ENCODE results near the gene AHRR. TPM values are rescaled to one million over a fixed set of nuclear protein-coding genes. Genes with fewer than 3 reads are reported as not detected.

Gene AHRR
- total and polyA plus RNA-seq, 2 of the 4 experiments (the other 2 are of a cell fraction) = 15.6 to 37.1 TPM

GRCh38 chr5:324736-325612 lies 3.5 kb downstream of the AHRR start:
- Histone ChIP-seq H3K56ac (ENCODE audit: extremely low read depth, insufficient read depth, low read length) (no peak overlapping the region), H4K8ac (ENCODE audit: low read depth in 2 of 2, low read length in 2 of 2) (no peak overlapping the region), H4K91ac (ENCODE audit: insufficient read depth, low read depth, low read length) (no peak overlapping the region), H3K27me3 (ENCODE audit: control insufficient read depth, insufficient read depth, low read length) (no peaks in the 10 kb centered on the region), H3K9ac (ENCODE audit: low read depth, low read length) (no peak overlapping the region), H4K5ac (ENCODE audit: low read depth, low read length) (no peak overlapping the region), H3K27ac (ENCODE audit: insufficient read depth, low read length) (no peak overlapping the region), H3K4me3 (ENCODE audit: insufficient read depth, low read depth, low read length) (no peak overlapping the region), H3K79me1 (ENCODE audit: low read depth in 1 of 2, low read length in 2 of 2) (peaks cover 15 to 64% of the 10 kb centered on the region in 2 experiments), H3K23ac (ENCODE audit: low read depth, low read length) (no peak overlapping the region), H2AFZ (replicated peaks; ENCODE audit: low read length, poor library complexity) (no peak overlapping the region), H3K36me3 (ENCODE audit: control insufficient read depth, insufficient read depth, low read length) (peaks cover 23% of the 10 kb centered on the region), H2BK15ac (ENCODE audit: low read depth, low read length) (no peak overlapping the region), H3K9me3 (ENCODE audit: control insufficient read depth, insufficient read depth, low read length) (no peaks in the 10 kb centered on the region), H3K4me2 (ENCODE audit: low read depth, low read length) (no peak overlapping the region), H2BK120ac (ENCODE audit: low read depth, low read length) (no peak overlapping the region), H2AK9ac (replicated peaks; ENCODE audit: low read depth, low read length, poor library complexity) (peak overlapping the region; percentile 85), H3K4me1 (ENCODE audit: control insufficient read depth, insufficient read depth, low read length) (peaks cover 17% of the 10 kb centered on the region), H2BK5ac (ENCODE audit: low read depth, low read length, poor library complexity, severe bottlenecking) (no peak overlapping the region), H3K14ac (replicated peaks; ENCODE audit: low read depth, low read length) (no peak overlapping the region), H4K20me1 (ENCODE audit: insufficient read depth, low read length) (peaks cover 48% of the 10 kb centered on the region), H2AK5ac (ENCODE audit: low read depth, low read length) (peak overlapping the region; percentile 38; the same call in 1 of the 2 replicates), H3K4ac (ENCODE audit: low read depth, low read length) (no peak overlapping the region), H2BK20ac (ENCODE audit: low read depth, low read length) (no peak overlapping the region), H3K18ac (ENCODE audit: low read depth, low read length) (no peak overlapping the region), H3K9me1 (ENCODE audit: insufficient read depth, low read length) (peaks cover 8% of the 10 kb centered on the region; the same call in 1 of the 2 replicates)
- BruUV-seq (replicated peaks) = no TSS peak
- intact Hi-C loops (cut with micrococcal nuclease) (no loop called here), in situ Hi-C loops (cut with MboI; ENCODE audit: low sequenced_read_pairs) (no loop called here), dilution Hi-C loops (cut with HindIII; ENCODE audit: low sequenced_read_pairs, unreplicated experiment) (no loop called here)
- ChIA-PET CTCF (interaction anchor here (0.9 kb wide), 1 partner anchor 122 kb away, joined by 3 read pairs; no protein-coding TSS in a partner anchor), POLR2A (ENCODE audit: unreplicated experiment) (no interaction called here)
- ATAC-seq (ENCODE audit: low read depth) (no peak), DNase-seq (no peak)
- 89% methylated on average over 8 of the region's 24 CpGs; no CpG with 5 or more reads in 1 of the 2 experiments for WGBS, 2 experiments (ENCODE audit: extremely low coverage in 2 of 2, insufficient read length in 1 of 2)
- TF ChIP-seq NFE2L2 (IDR thresholded peaks at IDR 0.05; ENCODE audit: low read depth, low read length) (no peak), FOS (IDR thresholded peaks at IDR 0.05; ENCODE audit: low read depth, low read length) (no peak), CTCF (conservative IDR thresholded peaks at IDR 0.05; ENCODE audit: low read depth, low read length) (no peak), SMC3 (IDR thresholded peaks at IDR 0.05; ENCODE audit: low read depth, low read length) (no peak), RAD21 (IDR thresholded peaks at IDR 0.05; ENCODE audit: low read length) (no peak), CEBPB (IDR thresholded peaks at IDR 0.05; ENCODE audit: low read depth, low read length) (no peak), MAZ (IDR thresholded peaks at IDR 0.05; ENCODE audit: borderline replicate concordance, low read depth, low read length) (no peak), RCOR1 (IDR thresholded peaks at IDR 0.05; ENCODE audit: insufficient replicate concordance, low read length) (no peak), RFX5 (IDR thresholded peaks at IDR 0.05; ENCODE audit: low read depth, low read length) (no peak), MAFK (IDR thresholded peaks at IDR 0.05; ENCODE audit: low read depth, low read length) (no peak), USF2 (IDR thresholded peaks at IDR 0.05; ENCODE audit: low read depth, low read length) (no peak), POLR2A (IDR thresholded peaks at IDR 0.05; ENCODE audit: low read depth, low read length) (no peak), CHD1 (IDR thresholded peaks at IDR 0.05; ENCODE audit: low read depth, low read length) (no peak), BHLHE40 (IDR thresholded peaks at IDR 0.05; ENCODE audit: low read depth, low read length) (no peak), ELK1 (IDR thresholded peaks at IDR 0.05; ENCODE audit: borderline replicate concordance, low read depth, low read length) (no peak)
